T-helper 1 cell treated with Interleukin-12 subunit alpha and Interleukin-12 subunit beta and Interleukin-4 antibody, amounts not matched to agents 30 μg/mL and 1 μg/mL, for 36 hours (primary cell): ENCODE results near the gene PSMG4.

Experiments
- H3K27ac Mint-ChIP-seq: one replicate; pipeline ENCODE4 v1.8.0; 2021; ENCODE audit warnings: mild to moderate bottlenecking, mixed read lengths
- H3K27me3 Mint-ChIP-seq: one replicate; pipeline ENCODE4 v1.8.0; 2021; ENCODE audit warnings: low read depth, mixed read lengths
- H3K36me3 Mint-ChIP-seq: one replicate; pipeline ENCODE4 v1.8.0; 2021; ENCODE audit warnings: low read depth, mixed read lengths
- H3K4me1 Mint-ChIP-seq: one replicate; pipeline ENCODE4 v1.8.0; 2021; ENCODE audit warnings: low read depth, mixed read lengths
- H3K4me3 Mint-ChIP-seq: one replicate; pipeline ENCODE4 v1.8.0; 2021; ENCODE audit warnings: mild to moderate bottlenecking, moderate library complexity, mixed read lengths
- H3K9me3 Mint-ChIP-seq: one replicate; pipeline ENCODE4 v1.8.0; 2021; ENCODE audit warnings: mixed read lengths

The PSMG4 gene

GRCh38 chr6:3252369-3252768 is 6.4 kb upstream of the PSMG4 start:
- no peak overlapping the region for H3K27ac Mint-ChIP-seq
- H3K9me3 Mint-ChIP-seq = peaks cover 5% of the 10 kb centered on the region
- H3K36me3 Mint-ChIP-seq = no peaks in the 10 kb centered on the region
- H3K4me3 Mint-ChIP-seq = no peak overlapping the region
- peaks cover 9% of the 10 kb centered on the region for H3K4me1 Mint-ChIP-seq
- peaks cover 49% of the 10 kb centered on the region for H3K27me3 Mint-ChIP-seq

DNA sequence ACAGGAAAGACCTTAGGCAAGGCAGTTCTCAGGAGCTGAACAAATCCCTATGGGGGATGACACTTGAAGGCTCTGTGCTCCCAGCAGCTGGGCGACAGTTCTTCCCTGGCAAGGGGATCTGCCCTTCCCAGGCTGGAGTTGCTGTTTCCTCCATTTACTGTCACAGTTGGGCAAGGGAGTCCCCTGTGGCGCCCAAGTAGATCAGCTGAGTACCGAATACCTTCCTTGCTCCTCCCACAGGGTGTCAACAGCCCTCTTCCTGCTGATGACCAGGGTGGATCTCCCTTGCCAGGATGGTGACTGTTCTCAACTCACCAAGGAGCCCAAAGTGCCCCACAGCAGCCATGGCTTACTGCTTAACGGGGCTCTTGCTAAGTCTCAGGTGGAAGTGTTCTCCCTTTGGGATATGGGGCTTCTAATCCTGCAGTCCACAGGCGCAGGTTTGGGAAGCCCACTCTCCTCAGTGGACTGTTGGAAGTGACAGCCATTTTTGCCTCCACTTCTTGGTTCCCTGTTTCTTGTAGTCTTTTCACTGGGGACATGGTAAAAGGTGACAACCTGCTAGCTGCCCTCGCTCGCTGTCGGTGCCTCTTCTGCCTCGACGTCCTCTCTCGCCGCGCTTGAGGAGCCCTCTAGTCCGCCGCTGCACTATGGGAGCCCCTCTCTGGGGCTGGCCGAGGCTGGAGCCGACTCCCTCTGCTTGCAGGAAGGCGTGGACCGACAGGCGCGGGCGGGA is 5.7 kb upstream of the PSMG4 start:
- H3K27me3 Mint-ChIP-seq = peaks cover 45% of the 10 kb centered on the region
- no peaks in the 10 kb centered on the region for H3K36me3 Mint-ChIP-seq
- H3K27ac Mint-ChIP-seq = no peak overlapping the region
- H3K4me3 Mint-ChIP-seq = no peak overlapping the region
- H3K4me1 Mint-ChIP-seq = peaks cover 9% of the 10 kb centered on the region
- peaks cover 5% of the 10 kb centered on the region for H3K9me3 Mint-ChIP-seq

DNA sequence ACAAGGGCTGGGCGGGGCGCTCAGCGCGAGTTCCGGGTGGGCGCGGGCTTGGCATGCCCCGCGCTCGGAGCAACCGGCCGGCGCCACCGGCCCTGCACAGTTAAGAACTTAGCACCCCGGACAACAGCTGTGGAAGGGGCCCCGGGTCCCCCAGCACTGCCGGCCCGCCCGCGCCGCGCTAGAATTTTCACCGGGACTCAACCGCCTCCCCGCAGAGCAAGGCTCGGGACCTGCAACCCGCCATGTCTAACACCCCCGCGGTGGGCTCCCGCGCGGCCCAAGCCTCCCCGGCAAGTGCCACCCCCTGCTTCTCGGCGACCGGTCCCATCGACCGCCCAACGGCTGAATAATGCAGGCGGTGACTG is 5.2 kb upstream of the PSMG4 start:
- Mint-ChIP-seq H3K27me3 (peaks cover 40% of the 10 kb centered on the region), H3K36me3 (no peaks in the 10 kb centered on the region), H3K4me1 (peaks cover 9% of the 10 kb centered on the region), H3K9me3 (peaks cover 5% of the 10 kb centered on the region), H3K27ac (no peak overlapping the region), H3K4me3 (no peak overlapping the region)

GRCh38 chr6:3258201-3258600 is 546 bp upstream of the PSMG4 start:
- Mint-ChIP-seq H3K4me3 (no peak overlapping the region), H3K4me1 (peaks cover 20% of the 10 kb centered on the region), H3K27me3 (peaks cover 21% of the 10 kb centered on the region), H3K27ac (no peak overlapping the region), H3K9me3 (peaks cover 5% of the 10 kb centered on the region), H3K36me3 (peaks cover 2% of the 10 kb centered on the region)

- peak overlapping the region; percentile 97 for H3K4me3 Mint-ChIP-seq
- peaks cover 21% of the 10 kb centered on the region for H3K27me3 Mint-ChIP-seq
- peaks cover 24% of the 10 kb centered on the region for H3K4me1 Mint-ChIP-seq
- H3K36me3 Mint-ChIP-seq = peaks cover 2% of the 10 kb centered on the region
- H3K27ac Mint-ChIP-seq = peak overlapping the region; percentile 93
- H3K9me3 Mint-ChIP-seq = no peaks in the 10 kb centered on the region
Observed at GRCh38 chr6:3259491-3259958, 778 bp downstream of the PSMG4 start.

DNA sequence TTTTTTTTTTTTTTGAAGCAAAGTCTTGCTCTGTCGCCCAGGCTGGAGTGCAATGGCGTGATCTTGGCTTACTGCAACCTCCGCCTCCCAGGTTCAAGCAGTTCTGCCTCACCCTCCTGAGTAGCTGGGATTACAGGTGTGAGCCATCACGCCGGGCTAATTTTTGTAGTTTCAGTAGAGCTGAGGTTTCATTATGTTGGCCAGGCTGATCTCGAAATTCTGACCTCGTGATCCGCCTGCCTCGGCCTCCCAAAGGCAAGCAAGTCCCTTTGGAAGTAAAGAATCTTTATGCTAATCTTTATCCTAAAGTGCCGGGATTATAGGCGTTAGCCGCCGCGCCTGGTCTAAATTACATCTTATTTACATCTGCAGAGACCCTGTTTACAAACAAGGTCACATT is 1.5 kb downstream of the PSMG4 start:
- Mint-ChIP-seq H3K4me1 (peaks cover 24% of the 10 kb centered on the region), H3K36me3 (peaks cover 3% of the 10 kb centered on the region), H3K27me3 (peaks cover 19% of the 10 kb centered on the region), H3K9me3 (no peaks in the 10 kb centered on the region), H3K4me3 (peak overlapping the region; percentile 97), H3K27ac (no peak overlapping the region)

DNA sequence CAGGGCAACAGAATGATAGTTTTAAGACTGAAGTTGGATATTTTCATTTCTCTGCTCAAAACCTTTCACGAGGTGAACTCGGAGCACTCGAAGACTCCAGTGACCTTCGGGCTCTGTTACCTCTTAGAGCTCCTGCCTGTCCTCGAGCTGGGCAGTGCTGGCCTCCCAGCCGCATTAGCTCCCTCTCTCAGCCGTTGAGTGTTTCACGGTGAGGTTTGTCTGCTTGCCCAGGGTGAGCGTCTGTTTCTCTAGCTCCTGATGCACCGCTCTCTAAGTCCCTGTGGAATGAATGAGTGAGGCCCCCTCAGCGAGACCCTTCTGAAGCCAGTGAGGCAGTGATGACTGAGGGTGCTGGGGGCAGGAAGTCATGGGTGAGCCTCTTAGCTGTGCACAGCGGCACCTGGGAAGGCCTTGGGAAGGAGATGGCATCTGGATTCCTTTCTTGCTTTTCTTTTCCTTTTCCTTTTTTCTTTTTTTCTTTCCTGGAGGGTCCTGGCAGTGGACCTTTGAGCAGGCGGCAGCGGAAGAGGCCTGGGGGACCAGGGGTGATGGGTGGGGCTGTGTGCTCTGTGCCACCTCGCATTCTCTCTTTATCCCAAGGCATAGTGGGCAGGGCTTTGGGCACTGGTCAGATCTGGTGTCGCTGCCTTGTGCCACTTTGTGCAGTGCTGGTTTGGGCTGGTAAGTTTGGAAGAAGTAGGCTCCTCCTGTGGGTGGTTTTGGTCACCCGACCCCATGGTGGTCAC is 2.2 kb downstream of the PSMG4 start:
- Mint-ChIP-seq H3K4me3 (peak overlapping the region; percentile 58), H3K9me3 (no peaks in the 10 kb centered on the region), H3K36me3 (peaks cover 3% of the 10 kb centered on the region), H3K27ac (peak overlapping the region; percentile 21), H3K4me1 (peaks cover 24% of the 10 kb centered on the region), H3K27me3 (peaks cover 14% of the 10 kb centered on the region)

- H3K27ac Mint-ChIP-seq = no peak overlapping the region
- H3K4me3 Mint-ChIP-seq = peak overlapping the region; percentile 58
- H3K9me3 Mint-ChIP-seq = no peaks in the 10 kb centered on the region
- peaks cover 11% of the 10 kb centered on the region for H3K27me3 Mint-ChIP-seq
- H3K36me3 Mint-ChIP-seq = peaks cover 4% of the 10 kb centered on the region
- H3K4me1 Mint-ChIP-seq = peaks cover 24% of the 10 kb centered on the region
Observed at GRCh38 chr6:3261518-3261820, 2.7 kb downstream of the PSMG4 start.

GRCh38 chr6:3261921-3262320 is 3.2 kb downstream of the PSMG4 start:
- peaks cover 24% of the 10 kb centered on the region for H3K4me1 Mint-ChIP-seq
- H3K27ac Mint-ChIP-seq = no peak overlapping the region
- no peaks in the 10 kb centered on the region for H3K9me3 Mint-ChIP-seq
- peaks cover 5% of the 10 kb centered on the region for H3K36me3 Mint-ChIP-seq
- H3K27me3 Mint-ChIP-seq = peaks cover 6% of the 10 kb centered on the region
- no peak overlapping the region for H3K4me3 Mint-ChIP-seq

- Mint-ChIP-seq H3K27me3 (no peaks in the 10 kb centered on the region), H3K36me3 (peaks cover 7% of the 10 kb centered on the region), H3K9me3 (no peaks in the 10 kb centered on the region), H3K4me1 (peaks cover 24% of the 10 kb centered on the region), H3K27ac (no peak overlapping the region), H3K4me3 (no peak overlapping the region)
Observed at GRCh38 chr6:3263096-3263495, 4.3 kb downstream of the PSMG4 start.

GRCh38 chr6:3264356-3264755 is 5.6 kb downstream of the PSMG4 start:
- Mint-ChIP-seq H3K27ac (no peak overlapping the region), H3K9me3 (no peaks in the 10 kb centered on the region), H3K36me3 (peaks cover 9% of the 10 kb centered on the region), H3K4me1 (peaks cover 24% of the 10 kb centered on the region), H3K4me3 (no peak overlapping the region), H3K27me3 (no peaks in the 10 kb centered on the region)

DNA sequence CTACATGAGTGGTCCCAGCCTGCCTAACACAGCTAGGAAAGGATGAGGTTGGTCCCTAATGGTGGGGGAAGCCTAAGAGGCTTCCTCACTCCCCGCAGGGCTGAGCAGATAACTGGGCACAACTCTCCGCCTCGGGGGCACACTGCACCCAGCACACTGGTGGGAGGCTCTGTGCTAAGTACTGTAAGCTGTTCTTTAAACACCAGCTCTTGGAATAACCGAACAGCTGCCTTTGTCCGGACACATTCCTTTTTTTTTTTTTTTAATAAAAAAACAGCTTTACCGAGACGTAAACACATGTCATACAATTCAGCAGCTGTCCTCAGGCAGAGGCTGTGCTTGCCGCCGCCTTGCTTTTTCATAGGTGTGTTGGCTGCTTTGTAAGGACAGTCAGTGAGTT is 6.9 kb downstream of the PSMG4 start:
- Mint-ChIP-seq H3K27me3 (no peaks in the 10 kb centered on the region), H3K4me3 (no peak overlapping the region), H3K27ac (no peak overlapping the region), H3K36me3 (peaks cover 16% of the 10 kb centered on the region), H3K9me3 (no peaks in the 10 kb centered on the region), H3K4me1 (peaks cover 18% of the 10 kb centered on the region)

- no peak overlapping the region for H3K27ac Mint-ChIP-seq
- H3K4me3 Mint-ChIP-seq = no peak overlapping the region
- peaks cover 17% of the 10 kb centered on the region for H3K36me3 Mint-ChIP-seq
- H3K9me3 Mint-ChIP-seq = no peaks in the 10 kb centered on the region
- H3K4me1 Mint-ChIP-seq = peaks cover 13% of the 10 kb centered on the region
- no peaks in the 10 kb centered on the region for H3K27me3 Mint-ChIP-seq
Observed at GRCh38 chr6:3266170-3266569, 7.4 kb downstream of the PSMG4 start.

- no peak overlapping the region for H3K4me3 Mint-ChIP-seq
- H3K4me1 Mint-ChIP-seq = peaks cover 6% of the 10 kb centered on the region
Observed at GRCh38 chr6:3267162-3267561, 8.4 kb downstream of the PSMG4 start.

DNA sequence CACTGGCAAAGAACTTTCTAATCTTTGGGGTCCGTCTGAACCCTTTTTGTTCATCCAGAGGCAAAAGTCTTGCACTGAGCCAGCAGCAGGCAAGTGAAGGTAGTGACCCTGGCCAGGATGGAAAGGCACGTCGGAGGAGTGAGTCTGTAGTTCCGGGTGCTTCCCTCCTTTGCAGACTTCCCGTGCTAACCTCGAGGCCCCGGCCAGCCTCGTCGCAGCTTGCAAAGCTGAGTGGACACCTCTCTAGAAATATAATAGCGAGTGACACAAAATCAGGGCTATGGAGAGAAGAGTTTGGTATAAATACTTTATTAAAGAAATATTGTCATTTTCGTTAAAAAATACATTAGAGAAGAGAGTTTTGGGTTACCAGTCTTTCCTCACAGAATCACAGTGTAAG is 9.9 kb downstream of the PSMG4 start:
- Mint-ChIP-seq H3K27ac (no peak overlapping the region), H3K4me1 (no peaks in the 10 kb centered on the region), H3K27me3 (no peaks in the 10 kb centered on the region), H3K36me3 (peaks cover 22% of the 10 kb centered on the region), H3K4me3 (no peak overlapping the region), H3K9me3 (no peaks in the 10 kb centered on the region)

More at GRCh38 chr6:3267162-3267561, 8.4 kb downstream of the PSMG4 start:
- no peaks in the 10 kb centered on the region for H3K27me3 Mint-ChIP-seq
- H3K27ac Mint-ChIP-seq = no peak overlapping the region
- no peaks in the 10 kb centered on the region for H3K9me3 Mint-ChIP-seq
- H3K36me3 Mint-ChIP-seq = peaks cover 21% of the 10 kb centered on the region
